Measurements from ENCODE around the gene ARHGAP9. TPM values are rescaled to one million over a fixed set of nuclear protein-coding genes. Genes with fewer than 3 reads are reported as not detected.

Gene ARHGAP9
- total and polyA plus RNA-seq, 12 donors: 0.83 to 17.7 (median 3.8) TPM

GRCh38 chr12:57473886-57474285, 5.8 kb downstream of the ARHGAP9 start:
- TF ChIP-seq CTCF (IDR thresholded peaks at IDR 0.05): no peak
- intact Hi-C loops (cut with DNase I): no loop called here
- Histone ChIP-seq H3K4me1 (peaks cover 0 to 47% (median 16%) of the 10 kb centered on the region in 9 donors), H3K27me3 (peaks cover 9 to 78% (median 62%) of the 10 kb centered on the region in 7 donors), H3K4me3 (no peak overlapping the region), H3K9me3 (no peaks in the 10 kb centered on the region), H3K27ac (no peak overlapping the region), H3K36me3 (peaks cover 0 to 61% (median 0%) of the 10 kb centered on the region in 9 donors)
- ATAC-seq: no peak
- WGBS, 2 donors: 86 to 92% methylated on average over 5 of the region's 5 CpGs
- no peak for DNase-seq

GRCh38 chr12:57473392-57473791, 6.3 kb downstream of the ARHGAP9 start:
- H3K4me3 ChIP-seq: no peak overlapping the region
- peaks cover 0 to 65% (median 0%) of the 10 kb centered on the region in 9 donors for H3K36me3 ChIP-seq
- ATAC-seq (no peak), DNase-seq (no peak)
- WGBS, 2 donors: 32 to 39% methylated on average over 3 of the region's 3 CpGs
- H3K9me3 ChIP-seq: no peaks in the 10 kb centered on the region
- H3K27ac ChIP-seq: no peak overlapping the region
- H3K4me1 ChIP-seq: peaks cover 0 to 42% (median 16%) of the 10 kb centered on the region in 9 donors
- no peak for TF ChIP-seq CTCF (IDR thresholded peaks at IDR 0.05)
- intact Hi-C loops (cut with DNase I): no loop called here
- H3K27me3 ChIP-seq: peaks cover 9 to 78% (median 66%) of the 10 kb centered on the region in 7 donors

GRCh38 chr12:57472391-57472790, 7.3 kb downstream of the ARHGAP9 start:
- no peak for ATAC-seq
- Histone ChIP-seq H3K36me3 (peaks cover 0 to 65% (median 0%) of the 10 kb centered on the region in 9 donors), H3K27ac (no peak overlapping the region), H3K4me1 (peaks cover 0 to 36% (median 16%) of the 10 kb centered on the region in 9 donors), H3K27me3 (peaks cover 9 to 78% (median 67%) of the 10 kb centered on the region in 7 donors), H3K9me3 (no peaks in the 10 kb centered on the region), H3K4me3 (no peak overlapping the region)
- no peak for DNase-seq
- intact Hi-C loops (cut with DNase I): no loop called here
- TF ChIP-seq CTCF (IDR thresholded peaks at IDR 0.05): no peak
- 81 to 82% methylated on average over 3 of the region's 3 CpGs for WGBS, 2 donors

- WGBS, 2 donors: 89 to 91% methylated on average over 3 of the region's 3 CpGs
- H3K36me3 ChIP-seq: peaks cover 0 to 65% (median 0%) of the 10 kb centered on the region in 9 donors
- ATAC-seq (no peak), DNase-seq (no peak)
- intact Hi-C loops (cut with DNase I): no loop called here
- H3K9me3 ChIP-seq: no peaks in the 10 kb centered on the region
- no peak overlapping the region for H3K27ac ChIP-seq
- H3K4me3 ChIP-seq: no peak overlapping the region
- TF ChIP-seq CTCF (IDR thresholded peaks at IDR 0.05): no peak
- H3K4me1 ChIP-seq: peaks cover 0 to 36% (median 16%) of the 10 kb centered on the region in 9 donors
- H3K27me3 ChIP-seq: peaks cover 9 to 73% (median 60%) of the 10 kb centered on the region in 7 donors
Measured at GRCh38 chr12:57471661-57472060, 8.0 kb downstream of the ARHGAP9 start.
